Activated B cell treated with CpG ODN at 0.5 μM for 24 hours (primary cell): ENCODE results near the gene AGRN. TPM values are rescaled to one million over a fixed set of nuclear protein-coding genes. Genes with fewer than 3 reads are reported as not detected.
A peak's percentile ranks its signal among the peaks of the same experiment; 100 is the strongest.

Source experiments
- ATAC-seq: fragments of 200-7000 bp; cut with Tn5 transposase; one replicate; pipeline ENCODE4 v1.10.0; 2021; ENCODE audit warnings: low read depth, mild to moderate bottlenecking, moderate library complexity
- CTCF ChIA-PET: fragments of 350-600 bp; sonication (Branson Sonifier 250); formaldehyde crosslinking; loops from one replicate; lab custom pipeline; 2021; ENCODE audit warnings: antibody characterized with exemption; lab: Charles Lee
- POLR2A ChIA-PET: fragments of 350-600 bp; sonication (Branson Sonifier 250); formaldehyde crosslinking; loops from one replicate; lab custom pipeline; 2021; ENCODE audit warnings: antibody characterized with exemption; lab: Charles Lee
- DNase-seq: peaks from one replicate; pipeline ENCODE4 v3.0.0; 2022
- H3K27ac Mint-ChIP-seq: one replicate; pipeline ENCODE4 v1.8.0; 2020; ENCODE audit warnings: mixed read lengths
- H3K27me3 Mint-ChIP-seq: one replicate; pipeline ENCODE4 v1.8.0; 2021; ENCODE audit warnings: mixed read lengths
- H3K36me3 Mint-ChIP-seq: one replicate; pipeline ENCODE4 v1.8.0; 2021; ENCODE audit warnings: low read depth, mixed read lengths
- H3K4me1 Mint-ChIP-seq: one replicate; pipeline ENCODE4 v1.8.0; 2021; ENCODE audit warnings: mixed read lengths
- H3K4me3 Mint-ChIP-seq: one replicate; pipeline ENCODE4 v1.8.0; 2020; ENCODE audit warnings: mild to moderate bottlenecking, mixed read lengths
- H3K9me3 Mint-ChIP-seq: one replicate; pipeline ENCODE4 v1.8.0; 2020; ENCODE audit warnings: mixed read lengths
- CTCF ChIP-seq: fragments of 200-600 bp; IDR thresholded peaks from one replicate; pipeline ENCODE4 v1.8.0; 2022; ENCODE audit warnings: antibody characterized with exemption, mild to moderate bottlenecking
- intact Hi-C: fragments of 100-400 bp; cut with micrococcal nuclease; formaldehyde crosslinking; loops from one replicate; pipeline ENCODE4 v1.15.1; 2024
- total RNA-seq: library from RNA; stranded (reverse); gene quantifications from 2 replicates; pipeline ENCODE4 v1.2.3, GENCODE V29; 2022

AGRN gene
- total RNA-seq, 1 donor from 2014 or later = 27.1 TPM

DNA sequence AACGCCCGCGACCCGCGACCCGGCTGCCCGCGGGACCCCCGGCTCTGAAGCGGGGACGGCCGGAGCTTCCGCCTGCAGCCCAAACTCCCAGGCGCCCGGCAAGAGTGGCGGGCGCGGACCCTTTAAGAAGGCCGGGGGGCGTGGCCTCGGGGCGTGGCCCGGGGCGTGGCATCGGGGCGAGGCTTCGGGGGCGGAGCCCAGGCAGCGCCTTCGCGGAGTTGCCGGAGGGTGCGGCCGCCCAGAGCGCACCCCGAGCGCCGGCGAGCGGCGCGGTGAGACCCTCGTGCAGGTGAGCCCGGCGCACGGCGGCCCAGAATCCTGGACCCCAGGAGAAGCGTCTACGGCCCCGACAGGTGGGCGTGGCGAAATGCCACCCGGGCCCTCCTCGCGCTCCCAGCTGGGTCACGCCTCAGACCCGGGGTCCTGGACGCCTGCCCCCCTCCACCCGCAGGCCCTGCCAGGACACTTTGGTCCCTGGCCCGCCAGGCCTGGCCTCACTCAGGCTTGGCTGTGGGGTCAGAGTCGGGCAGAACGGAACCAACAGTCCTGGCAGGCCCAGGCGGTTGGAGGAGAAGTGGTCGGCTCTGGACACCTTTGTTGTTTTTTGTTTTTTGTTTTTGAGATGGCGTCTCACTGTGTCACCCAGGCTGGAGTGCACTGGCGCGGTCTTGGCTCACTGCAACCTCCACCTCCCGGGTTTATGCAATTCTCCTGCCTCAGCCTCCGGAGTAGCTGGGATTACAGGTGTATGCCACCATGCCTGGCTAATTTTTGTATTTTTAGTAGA is 39.8 kb downstream of the AGRN start:
- intact Hi-C loops = loop anchor here (1.0 to 5.0 kb wide), 5 partner anchors 9 to 248 kb away; partner anchors contain the start of genes ACAP3 and PUSL1
- ChIA-PET POLR2A (interaction anchor here (1.2 to 9.0 kb wide), 7 partner anchors 9 to 57 kb away, joined by 4 to 159 read pairs (median 7); partner anchors contain the start of genes AGRN, C1orf159 and ISG15), CTCF (interaction anchor here (1.3 kb wide), 1 partner anchor 20 kb away, joined by 4 read pairs; no protein-coding TSS in a partner anchor)
- Mint-ChIP-seq H3K27ac (peak overlapping the region; percentile 12), H3K4me1 (peaks cover 43% of the 10 kb centered on the region), H3K9me3 (no peaks in the 10 kb centered on the region), H3K36me3 (no peaks in the 10 kb centered on the region), H3K4me3 (peak overlapping the region; percentile 74), H3K27me3 (peaks cover 18% of the 10 kb centered on the region)
- TF ChIP-seq CTCF = no peak
- peak; percentile 59 for ATAC-seq
- DNase-seq = peak; percentile 97

GRCh38 chr1:1060281-1061000 is 40.5 kb downstream of the AGRN start:
- peaks cover 45% of the 10 kb centered on the region for H3K4me1 Mint-ChIP-seq
- ChIA-PET CTCF (interaction anchor here (1.3 kb wide), 1 partner anchor 21 kb away, joined by 4 read pairs; no protein-coding TSS in a partner anchor), POLR2A (interaction anchor here (0.6 to 9.0 kb wide), 5 partner anchors 10 to 845 kb away, joined by 5 to 159 read pairs (median 8); partner anchors contain the start of gene C1orf159)
- intact Hi-C loops = loop anchor here (5.0 kb wide), 1 partner anchor 247 kb away; the partner anchor contains the start of genes ACAP3 and PUSL1
- peaks cover 1% of the 10 kb centered on the region for H3K36me3 Mint-ChIP-seq
- peak overlapping the region; percentile 74 for H3K4me3 Mint-ChIP-seq
- no peaks in the 10 kb centered on the region for H3K9me3 Mint-ChIP-seq
- no peak for TF ChIP-seq CTCF
- peak overlapping the region; percentile 12 for H3K27ac Mint-ChIP-seq
- peaks cover 18% of the 10 kb centered on the region for H3K27me3 Mint-ChIP-seq
- no peak for DNase-seq
- ATAC-seq = no peak

DNA sequence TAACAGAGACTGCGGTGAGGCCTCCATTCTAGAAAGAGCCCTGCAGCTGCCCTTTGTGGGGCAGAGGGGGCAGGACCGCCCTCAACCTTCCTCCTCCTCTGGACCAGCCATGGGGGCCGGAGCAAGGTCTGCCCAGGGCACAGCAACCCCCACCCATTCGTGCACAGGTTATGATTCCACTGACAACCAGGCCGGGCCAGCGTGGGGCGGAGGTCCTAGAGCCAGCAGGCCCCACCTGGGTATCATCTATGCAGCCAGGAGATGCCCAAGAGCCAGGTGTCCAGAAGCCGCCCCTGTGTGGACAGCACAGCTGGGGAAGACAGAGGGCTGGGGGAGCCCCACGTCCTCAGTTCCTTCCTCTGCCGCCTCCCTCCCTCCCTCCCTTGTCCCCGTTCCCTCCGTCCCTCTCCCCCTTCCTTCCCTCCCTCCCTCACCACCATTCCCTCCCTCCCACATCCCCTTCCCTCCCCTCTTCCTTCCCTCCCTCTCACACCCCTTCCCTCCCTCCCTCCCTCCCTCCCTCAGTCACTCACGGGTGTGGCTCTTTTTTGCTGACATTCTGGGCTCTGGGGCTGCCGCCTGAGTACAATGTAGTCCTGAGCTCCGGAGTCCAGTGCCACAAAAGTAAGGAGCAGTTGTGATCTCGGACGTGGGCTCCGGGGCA is 41.9 kb downstream of the AGRN start:
- no peak for ATAC-seq
- POLR2A ChIA-PET = interaction anchor here (0.8 to 9.0 kb wide), 5 partner anchors 10 to 77 kb away, joined by 3 to 159 read pairs (median 7); no protein-coding TSS in a partner anchor
- TF ChIP-seq CTCF = no peak
- DNase-seq = no peak
- H3K27me3 Mint-ChIP-seq = peaks cover 18% of the 10 kb centered on the region
- intact Hi-C loops = loop anchor here (5.0 kb wide), 1 partner anchor 245 kb away; the partner anchor contains the start of genes ACAP3 and PUSL1
- peaks cover 1% of the 10 kb centered on the region for H3K36me3 Mint-ChIP-seq
- no peaks in the 10 kb centered on the region for H3K9me3 Mint-ChIP-seq
- CTCF ChIA-PET = interaction anchor here (1.3 to 1.7 kb wide), 2 partner anchors 21 to 77 kb away, joined by 4 to 7 read pairs; no protein-coding TSS in a partner anchor
- peak overlapping the region; percentile 28 for H3K4me3 Mint-ChIP-seq
- no peak overlapping the region for H3K27ac Mint-ChIP-seq
- peaks cover 50% of the 10 kb centered on the region for H3K4me1 Mint-ChIP-seq

GRCh38 chr1:1062348-1063163 is 42.6 kb downstream of the AGRN start:
- H3K36me3 Mint-ChIP-seq = peaks cover 1% of the 10 kb centered on the region
- intact Hi-C loops = loop anchor here (1.0 to 5.0 kb wide), 2 partner anchors 78 to 245 kb away; partner anchors contain the start of genes ACAP3 and PUSL1
- no peak for TF ChIP-seq CTCF
- no peak for ATAC-seq
- peak overlapping the region; percentile 28 for H3K4me3 Mint-ChIP-seq
- H3K27me3 Mint-ChIP-seq = peaks cover 18% of the 10 kb centered on the region
- no peak overlapping the region for H3K27ac Mint-ChIP-seq
- no peak for DNase-seq
- peaks cover 53% of the 10 kb centered on the region for H3K4me1 Mint-ChIP-seq
- CTCF ChIA-PET = interaction anchor here (1.3 to 2.0 kb wide), 6 partner anchors 12 to 229 kb away, joined by 4 to 15 read pairs (median 6); no protein-coding TSS in a partner anchor
- H3K9me3 Mint-ChIP-seq = no peaks in the 10 kb centered on the region
- POLR2A ChIA-PET = interaction anchor here (0.8 to 9.0 kb wide), 12 partner anchors 11 to 188 kb away, joined by 3 to 159 read pairs (median 10); partner anchors contain the start of genes AGRN and ISG15
